Thyroid gland (tissue), 4 donors: ENCODE measurements around the gene RAD23B.

Experiments used
- CTCF ChIP-seq, 6 experiments: fragments of 200-600 bp in 3 of 6; fragments of 450-650 bp in 3 of 6; sonication (generic) in 3 of 6; IDR thresholded peaks; one replicate each; pipeline ENCODE4 v1.5.1; 2016 to 2019; ENCODE audit warnings: antibody characterized with exemption in 6 of 6, mild to moderate bottlenecking in 2 of 6, inconsistent platforms in 1 of 6, moderate library complexity in 1 of 6
- POLR2A ChIP-seq, 2 donors: fragments of 450-650 bp; IDR thresholded peaks; one replicate each; pipeline ENCODE4 v1.6.1; 2017; ENCODE audit warnings: antibody characterized with exemption in 2 of 2, mild to moderate bottlenecking in 2 of 2, moderate library complexity in 1 of 2

- TF ChIP-seq POLR2A (IDR thresholded peaks at IDR 0.05) (no peak), CTCF (IDR thresholded peaks at IDR 0.05) (no peak)
Measured at GRCh38 chr9:107258919-107259318, 24.2 kb upstream of the RAD23B start.
